ENCODE data around the gene APLP1. TPM values are rescaled to one million over a fixed set of nuclear protein-coding genes. Genes with fewer than 3 reads are reported as not detected.

The APLP1 gene
- total RNA-seq, 3 donors from 2014 or later = 2.6 to 4.2 (median 3.3) TPM

- H3K9me3 ChIP-seq = no peaks in the 10 kb centered on the region
- no peaks in the 10 kb centered on the region for H3K27me3 ChIP-seq
- no peak overlapping the region for H3K4me3 ChIP-seq
- TF ChIP-seq POLR2A (IDR thresholded peaks at IDR 0.05) (no peak), CTCF (IDR thresholded peaks at IDR 0.05) (no peak), POLR2AphosphoS5 (IDR thresholded peaks at IDR 0.05) (no peak)
- H3K4me1 ChIP-seq = no peaks in the 10 kb centered on the region
- no peaks in the 10 kb centered on the region for H3K36me3 ChIP-seq
- peak overlapping the region in 1 of 2 donors; percentile 38 for H3K27ac ChIP-seq
- no peak for DNase-seq (ENCODE audit: low spot score in 2 of 2)
- intact Hi-C loops (cut with DNase I; ENCODE audit: low total_unique reads) = no loop called here
Observed at GRCh38 chr19:35911173-35911572, 42.8 kb downstream of the APLP1 start.

GRCh38 chr19:35911790-35912189, 43.4 kb downstream of the APLP1 start:
- no peaks in the 10 kb centered on the region for H3K36me3 ChIP-seq
- TF ChIP-seq POLR2A (IDR thresholded peaks at IDR 0.05) (no peak), POLR2AphosphoS5 (IDR thresholded peaks at IDR 0.05) (no peak), CTCF (IDR thresholded peaks at IDR 0.05) (no peak)
- intact Hi-C loops (cut with DNase I; ENCODE audit: low total_unique reads) = no loop called here
- H3K27me3 ChIP-seq = no peaks in the 10 kb centered on the region
- H3K4me1 ChIP-seq = no peaks in the 10 kb centered on the region
- H3K9me3 ChIP-seq = no peaks in the 10 kb centered on the region
- peak in 1 of 2 donors; percentile 75 for DNase-seq (ENCODE audit: low spot score in 2 of 2)
- H3K4me3 ChIP-seq = no peak overlapping the region
- H3K27ac ChIP-seq = peak overlapping the region in 1 of 2 donors; percentile 38

- Histone ChIP-seq H3K27ac (no peak overlapping the region), H3K27me3 (no peaks in the 10 kb centered on the region), H3K4me3 (no peak overlapping the region), H3K9me3 (no peaks in the 10 kb centered on the region), H3K4me1 (no peaks in the 10 kb centered on the region), H3K36me3 (no peaks in the 10 kb centered on the region)
- no peak for TF ChIP-seq POLR2AphosphoS5 (IDR thresholded peaks at IDR 0.05)
- no peak for TF ChIP-seq CTCF (IDR thresholded peaks at IDR 0.05)
- no peak for TF ChIP-seq POLR2A (IDR thresholded peaks at IDR 0.05)
- no peak for DNase-seq (ENCODE audit: low spot score in 2 of 2)
- intact Hi-C loops (cut with DNase I; ENCODE audit: low total_unique reads) = no loop called here
Observed at GRCh38 chr19:35913589-35913988, 45.2 kb downstream of the APLP1 start.

GRCh38 chr19:35915443-35915842, 47.1 kb downstream of the APLP1 start:
- DNase-seq (ENCODE audit: low spot score in 2 of 2) = no peak
- Histone ChIP-seq H3K9me3 (no peaks in the 10 kb centered on the region), H3K27ac (no peak overlapping the region), H3K36me3 (no peaks in the 10 kb centered on the region), H3K4me3 (no peak overlapping the region), H3K4me1 (no peaks in the 10 kb centered on the region), H3K27me3 (no peaks in the 10 kb centered on the region)
- TF ChIP-seq CTCF (IDR thresholded peaks at IDR 0.05) (no peak), POLR2A (IDR thresholded peaks at IDR 0.05) (no peak), POLR2AphosphoS5 (IDR thresholded peaks at IDR 0.05) (no peak)
- intact Hi-C loops (cut with DNase I; ENCODE audit: low total_unique reads) = no loop called here

- DNase-seq (ENCODE audit: low spot score in 2 of 2) = no peak
- H3K4me1 ChIP-seq = no peaks in the 10 kb centered on the region
- H3K27ac ChIP-seq = no peak overlapping the region
- no peaks in the 10 kb centered on the region for H3K36me3 ChIP-seq
- no peak overlapping the region for H3K4me3 ChIP-seq
- peaks cover 0 to 6% of the 10 kb centered on the region in 2 donors for H3K27me3 ChIP-seq
- intact Hi-C loops (cut with DNase I; ENCODE audit: low total_unique reads) = no loop called here
- no peaks in the 10 kb centered on the region for H3K9me3 ChIP-seq
- TF ChIP-seq CTCF (IDR thresholded peaks at IDR 0.05) = no peak
- no peak for TF ChIP-seq POLR2A (IDR thresholded peaks at IDR 0.05)
- no peak for TF ChIP-seq POLR2AphosphoS5 (IDR thresholded peaks at IDR 0.05)
Observed at GRCh38 chr19:35919306-35919705, 50.9 kb downstream of the APLP1 start.
